Lower leg skin (tissue), 4 donors: ENCODE measurements around the gene IL1RAPL1. TPM values are rescaled to one million over a fixed set of nuclear protein-coding genes. Genes with fewer than 3 reads are reported as not detected.

ENCODE experiments used
- DNase-seq, 2 donors: peaks; one replicate each; pipeline ENCODE4 v3.0.0-alpha.2; 2019; ENCODE audit warnings: low spot score in 2 of 2
- H3K4me3 ChIP-seq: fragments of 200-600 bp; sonication (generic); 2 replicates; pipeline ENCODE4 v1.5.1; 2017; ENCODE audit warnings: mild to moderate bottlenecking, low read depth; ENCODE audit not compliant: poor library complexity, severe bottlenecking
- POLR2A ChIP-seq, 2 donors: fragments of 450-650 bp; IDR thresholded peaks; one replicate each; pipeline ENCODE4 v1.6.1; 2016 to 2017; ENCODE audit warnings: antibody characterized with exemption in 2 of 2, mild to moderate bottlenecking in 1 of 2, moderate library complexity in 1 of 2
- whole genome bisulfite sequencing, 2 donors: methylation state at CpG; one replicate each; pipeline ENCODE4 v1.1.5; 2018; 5-methylcytosine and 5-hydroxymethylcytosine counted together
- intact Hi-C: fragments of 100-400 bp; cut with DNase I; formaldehyde crosslinking; loops from one replicate; pipeline ENCODE4 v1.15.0; 2023; ENCODE audit warnings: low total_unique reads
- total RNA-seq, 4 donors: library from RNA; depleted of rRNA; stranded (reverse); fragments of >200 nt; gene quantifications; one replicate each; pipeline ENCODE4 v1.1.0, GENCODE V29; 2016
- TF ChIP-seq, protein P1 (sequence below), 3 donors: fragments of 450-650 bp; IDR thresholded peaks; one replicate each; pipeline ENCODE4 v1.5.1; 2016; ENCODE audit warnings: antibody characterized with exemption in 3 of 3, mild to moderate bottlenecking in 3 of 3, moderate library complexity in 2 of 3

The IL1RAPL1 gene
- total RNA-seq, 4 donors from 2014 or later: 0.07 to 1.8 (median 0.10) TPM; not detected in 1

DNA sequence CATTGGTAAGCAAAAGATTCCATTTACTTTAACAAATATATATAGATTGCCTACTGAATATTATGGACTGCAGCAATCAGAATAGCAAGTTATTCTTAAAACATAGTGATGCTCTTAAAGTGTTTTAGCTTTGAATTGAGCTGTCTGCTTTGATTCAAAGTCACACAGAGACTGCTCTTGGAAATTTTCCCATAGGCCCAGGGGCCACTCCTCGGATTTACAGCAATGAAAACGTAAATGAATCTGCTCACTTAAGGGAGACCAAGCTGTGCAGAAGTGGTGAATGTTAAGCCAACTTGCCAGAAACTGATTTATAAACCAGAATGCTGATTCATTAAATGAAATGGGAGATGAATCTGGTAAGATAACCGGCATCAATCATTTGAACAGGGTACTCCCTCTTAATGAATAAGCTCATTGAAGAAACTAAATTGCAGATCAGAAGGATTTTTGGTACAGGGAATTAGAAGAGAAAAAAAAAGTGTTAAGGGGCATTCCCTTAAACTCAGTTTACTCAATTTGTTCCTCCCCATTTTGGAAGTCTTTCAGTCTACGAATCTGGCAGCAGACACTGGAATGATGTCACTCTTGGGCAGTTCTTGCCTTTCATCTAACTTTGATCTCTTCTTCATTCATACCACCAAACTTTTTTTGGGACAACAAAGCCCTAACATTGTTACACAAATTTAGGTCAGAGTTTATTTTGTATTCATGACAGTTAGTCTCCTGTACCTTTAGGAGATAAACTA, 1264.8 kb downstream of the IL1RAPL1 start:
- 28 to 37% methylated on average over 4 of the region's 4 CpGs for WGBS, 2 donors
- DNase-seq: no peak
- no peak for TF ChIP-seq POLR2A (IDR thresholded peaks at IDR 0.05)
- TF ChIP-seq, protein P1, sequence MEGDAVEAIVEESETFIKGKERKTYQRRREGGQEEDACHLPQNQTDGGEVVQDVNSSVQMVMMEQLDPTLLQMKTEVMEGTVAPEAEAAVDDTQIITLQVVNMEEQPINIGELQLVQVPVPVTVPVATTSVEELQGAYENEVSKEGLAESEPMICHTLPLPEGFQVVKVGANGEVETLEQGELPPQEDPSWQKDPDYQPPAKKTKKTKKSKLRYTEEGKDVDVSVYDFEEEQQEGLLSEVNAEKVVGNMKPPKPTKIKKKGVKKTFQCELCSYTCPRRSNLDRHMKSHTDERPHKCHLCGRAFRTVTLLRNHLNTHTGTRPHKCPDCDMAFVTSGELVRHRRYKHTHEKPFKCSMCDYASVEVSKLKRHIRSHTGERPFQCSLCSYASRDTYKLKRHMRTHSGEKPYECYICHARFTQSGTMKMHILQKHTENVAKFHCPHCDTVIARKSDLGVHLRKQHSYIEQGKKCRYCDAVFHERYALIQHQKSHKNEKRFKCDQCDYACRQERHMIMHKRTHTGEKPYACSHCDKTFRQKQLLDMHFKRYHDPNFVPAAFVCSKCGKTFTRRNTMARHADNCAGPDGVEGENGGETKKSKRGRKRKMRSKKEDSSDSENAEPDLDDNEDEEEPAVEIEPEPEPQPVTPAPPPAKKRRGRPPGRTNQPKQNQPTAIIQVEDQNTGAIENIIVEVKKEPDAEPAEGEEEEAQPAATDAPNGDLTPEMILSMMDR (IDR thresholded peaks at IDR 0.05): no peak
- H3K4me3 ChIP-seq: no peak overlapping the region
- intact Hi-C loops: no loop called here

DNA sequence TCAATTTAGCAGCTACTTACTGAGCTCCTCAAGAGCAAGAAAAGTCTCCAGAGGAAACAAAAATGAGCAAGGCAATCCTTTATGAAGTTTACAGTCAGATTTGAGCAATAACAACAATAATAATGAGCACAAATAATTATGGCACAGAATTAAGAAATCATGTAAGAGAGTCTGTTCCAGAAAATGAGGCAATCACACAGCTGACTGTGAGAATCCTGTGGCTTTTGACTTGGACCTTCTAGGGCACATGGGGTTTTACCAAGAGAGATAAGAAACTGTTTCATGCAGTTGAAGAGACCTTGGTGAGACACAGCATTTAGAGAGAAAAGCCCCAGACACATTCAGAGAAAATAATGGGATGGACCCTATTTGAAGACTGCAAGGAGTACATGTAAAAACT, 1265.5 kb downstream of the IL1RAPL1 start:
- intact Hi-C loops: no loop called here
- TF ChIP-seq, protein P1 (IDR thresholded peaks at IDR 0.05): no peak
- TF ChIP-seq POLR2A (IDR thresholded peaks at IDR 0.05): no peak
- no peak overlapping the region for H3K4me3 ChIP-seq
- DNase-seq: no peak

DNA sequence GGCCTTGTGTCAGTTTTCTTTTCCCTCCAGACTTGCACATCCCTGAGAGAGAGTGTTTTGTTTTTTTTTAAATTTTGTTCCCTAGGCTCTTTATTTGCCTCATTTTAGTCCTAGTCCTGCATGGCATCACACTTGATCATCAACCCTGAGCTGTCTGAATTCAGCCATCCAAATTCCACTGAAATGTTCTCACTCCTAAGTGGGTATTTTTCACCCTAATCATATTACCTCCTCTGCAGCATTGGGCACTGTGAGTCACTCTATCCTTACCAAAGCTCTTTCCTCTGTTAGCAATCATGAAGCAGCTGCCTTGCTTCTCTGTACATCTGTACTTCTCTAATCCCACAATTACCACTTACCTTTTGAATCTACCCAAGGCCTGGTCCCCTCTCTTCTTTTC, 1271.5 kb downstream of the IL1RAPL1 start:
- intact Hi-C loops: no loop called here
- no peak for DNase-seq
- no peak overlapping the region for H3K4me3 ChIP-seq
- TF ChIP-seq POLR2A (IDR thresholded peaks at IDR 0.05): no peak
- TF ChIP-seq, protein P1 (IDR thresholded peaks at IDR 0.05): no peak

DNA sequence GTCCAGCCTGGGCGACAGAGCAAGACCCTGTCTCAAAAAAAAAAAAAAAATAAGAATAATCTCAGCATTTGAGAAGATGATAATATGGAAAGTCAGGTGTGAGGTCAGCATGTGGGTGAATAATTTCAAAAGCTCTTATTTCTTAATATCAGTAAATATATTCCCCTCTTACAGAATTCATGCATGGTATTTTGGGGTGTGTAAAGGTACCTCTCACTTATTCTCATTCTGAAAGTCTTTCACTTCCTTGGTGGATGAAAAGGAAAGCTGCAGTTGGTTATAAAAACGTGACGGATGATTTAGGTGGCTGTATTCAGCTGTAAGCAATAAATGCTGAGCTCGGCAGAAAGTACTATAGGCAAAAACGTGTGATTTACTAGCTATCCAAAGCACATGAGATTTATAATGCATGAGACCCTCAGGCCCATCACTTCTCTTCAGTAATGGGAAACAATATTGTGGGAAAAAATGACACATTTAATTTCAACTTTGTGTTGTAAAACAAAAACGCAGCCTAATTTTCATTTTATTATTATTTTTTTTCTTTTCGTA, 1275.0 kb downstream of the IL1RAPL1 start:
- intact Hi-C loops: no loop called here
- 39 to 49% methylated on average over 7 of the region's 7 CpGs for WGBS, 2 donors
- no peak for DNase-seq
- TF ChIP-seq, protein P1 (IDR thresholded peaks at IDR 0.05): no peak
- no peak for TF ChIP-seq POLR2A (IDR thresholded peaks at IDR 0.05)
- no peak overlapping the region for H3K4me3 ChIP-seq

DNA sequence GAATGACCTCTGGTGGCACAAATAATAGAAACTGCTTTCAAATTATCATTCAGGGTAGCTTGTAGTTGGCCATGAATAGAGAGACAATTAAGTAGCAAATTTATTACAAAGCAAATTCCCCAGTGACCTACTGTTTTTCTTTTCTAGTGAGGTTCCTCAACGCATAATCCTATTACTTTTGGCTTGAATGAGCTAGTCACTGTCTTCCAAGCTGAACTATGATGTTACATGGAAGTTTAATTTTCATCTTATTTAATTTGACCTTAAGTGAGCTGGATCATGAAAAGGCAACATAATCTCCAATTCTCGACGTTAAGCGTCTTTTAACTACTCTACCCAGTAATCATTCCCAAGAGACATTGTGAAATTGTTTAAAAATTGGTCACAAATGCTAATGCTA, 1280.7 kb downstream of the IL1RAPL1 start:
- intact Hi-C loops: no loop called here
- H3K4me3 ChIP-seq: no peak overlapping the region
- 65 to 81% methylated on average over 4 of the region's 4 CpGs for WGBS, 2 donors
- no peak for TF ChIP-seq POLR2A (IDR thresholded peaks at IDR 0.05)
- TF ChIP-seq, protein P1 (IDR thresholded peaks at IDR 0.05): no peak
- no peak for DNase-seq

DNA sequence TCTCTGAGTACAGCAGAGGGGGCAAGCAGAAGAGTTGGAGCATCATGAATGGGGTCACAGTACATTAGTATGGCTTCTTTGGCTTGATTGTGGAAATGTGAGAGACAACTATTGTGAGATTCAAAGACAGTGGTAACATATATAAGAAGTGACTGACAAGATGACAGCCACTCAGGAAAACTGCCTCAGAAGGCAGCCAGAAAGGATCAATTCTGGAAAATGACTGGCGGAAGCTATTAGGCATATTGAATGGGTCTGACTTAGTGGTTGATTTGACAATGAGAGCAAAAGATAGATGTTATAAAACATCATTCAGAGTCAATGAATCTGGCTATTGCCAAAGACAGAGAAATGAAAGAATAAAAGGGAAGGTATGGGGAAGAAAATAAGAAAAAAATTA, 1282.6 kb downstream of the IL1RAPL1 start:
- no peak overlapping the region for H3K4me3 ChIP-seq
- no peak for DNase-seq
- 90 to 100% methylated on average over 1 of the region's 1 CpG for WGBS, 2 donors
- TF ChIP-seq, protein P1 (IDR thresholded peaks at IDR 0.05): no peak
- no peak for TF ChIP-seq POLR2A (IDR thresholded peaks at IDR 0.05)
- intact Hi-C loops: no loop called here
